Measurements from ENCODE around the gene HIVEP3. TPM values are rescaled to one million over a fixed set of nuclear protein-coding genes. Genes with fewer than 3 reads are reported as not detected.

Gene HIVEP3
- total RNA-seq, 4 donors from 2014 or later: 4.6 to 8.3 (median 6.5) TPM

GRCh38 chr1:41735631-41736260 lies 183.0 kb downstream of the HIVEP3 start:
- DNase-seq: no peak
- Histone ChIP-seq H3K9me3 (no peaks in the 10 kb centered on the region), H3K4me3 (no peak overlapping the region), H3K27ac (no peak overlapping the region), H3K4me1 (peaks cover 0 to 24% (median 12%) of the 10 kb centered on the region in 4 donors), H3K27me3 (no peaks in the 10 kb centered on the region), H3K36me3 (no peaks in the 10 kb centered on the region)
- TF ChIP-seq CTCF (IDR thresholded peaks at IDR 0.05) (no peak), POLR2A (IDR thresholded peaks at IDR 0.05) (no peak)

GRCh38 chr1:41735139-41735538 lies 183.6 kb downstream of the HIVEP3 start:
- DNase-seq: no peak
- H3K4me3 ChIP-seq: no peak overlapping the region
- TF ChIP-seq CTCF (IDR thresholded peaks at IDR 0.05): no peak
- TF ChIP-seq POLR2A (IDR thresholded peaks at IDR 0.05): no peak
- H3K27me3 ChIP-seq: no peaks in the 10 kb centered on the region
- H3K36me3 ChIP-seq: no peaks in the 10 kb centered on the region
- peaks cover 0 to 19% (median 9%) of the 10 kb centered on the region in 4 donors for H3K4me1 ChIP-seq
- no peak overlapping the region for H3K27ac ChIP-seq
- no peaks in the 10 kb centered on the region for H3K9me3 ChIP-seq

GRCh38 chr1:41734201-41734970 lies 184.3 kb downstream of the HIVEP3 start:
- no peak for TF ChIP-seq CTCF (IDR thresholded peaks at IDR 0.05)
- TF ChIP-seq POLR2A (IDR thresholded peaks at IDR 0.05): no peak
- DNase-seq: no peak

GRCh38 chr1:41733725-41734124 lies 185.0 kb downstream of the HIVEP3 start:
- no peaks in the 10 kb centered on the region for H3K9me3 ChIP-seq
- H3K27me3 ChIP-seq: no peaks in the 10 kb centered on the region
- H3K36me3 ChIP-seq: no peaks in the 10 kb centered on the region
- H3K4me1 ChIP-seq: peaks cover 0 to 12% (median 5%) of the 10 kb centered on the region in 4 donors
- DNase-seq: no peak
- H3K4me3 ChIP-seq: no peak overlapping the region
- TF ChIP-seq POLR2A (IDR thresholded peaks at IDR 0.05) (no peak), CTCF (IDR thresholded peaks at IDR 0.05) (no peak)
- H3K27ac ChIP-seq: no peak overlapping the region

More at GRCh38 chr1:41734201-41734970, 184.3 kb downstream of the HIVEP3 start:
- no peaks in the 10 kb centered on the region for H3K9me3 ChIP-seq
- no peak overlapping the region for H3K27ac ChIP-seq
- H3K27me3 ChIP-seq: no peaks in the 10 kb centered on the region
- H3K4me1 ChIP-seq: peaks cover 0 to 12% (median 5%) of the 10 kb centered on the region in 4 donors
- H3K36me3 ChIP-seq: no peaks in the 10 kb centered on the region
- H3K4me3 ChIP-seq: no peak overlapping the region

- Histone ChIP-seq H3K4me3 (no peak overlapping the region), H3K9me3 (no peaks in the 10 kb centered on the region), H3K27me3 (no peaks in the 10 kb centered on the region), H3K36me3 (no peaks in the 10 kb centered on the region), H3K4me1 (peaks cover 0 to 13% (median 8%) of the 10 kb centered on the region in 4 donors), H3K27ac (no peak overlapping the region)
- DNase-seq: peak in 1 of 3 donors; percentile 5
- TF ChIP-seq CTCF (IDR thresholded peaks at IDR 0.05) (no peak), POLR2A (IDR thresholded peaks at IDR 0.05) (no peak)
Observed at GRCh38 chr1:41733021-41733420, 185.7 kb downstream of the HIVEP3 start.
